Ascending aorta (tissue), 2 donors: Measurements from ENCODE around the gene PAM16. TPM values are rescaled to one million over a fixed set of nuclear protein-coding genes. Genes with fewer than 3 reads are reported as not detected.
"Not testable (repeated sequence)": the region's sequence is repeated elsewhere in the genome, so short reads cannot be mapped to it uniquely, and the experiment has no call there.

Source experiments
- DNase-seq, 2 donors: peaks; one replicate each; pipeline ENCODE4 v3.0.0-alpha.2; 2019; ENCODE audit warnings: low spot score in 2 of 2
- H3K27ac ChIP-seq, 2 donors: fragments of 200-600 bp; sonication (generic); one replicate each; pipeline ENCODE4 v1.5.1; 2016 to 2017; ENCODE audit warnings: mild to moderate bottlenecking in 1 of 2
- H3K27me3 ChIP-seq: fragments of 200-600 bp; sonication (generic); one replicate; pipeline ENCODE4 v1.5.1; 2017
- H3K36me3 ChIP-seq, 2 donors: fragments of 200-600 bp; sonication (generic); one replicate each; pipeline ENCODE4 v1.5.1; 2016
- H3K4me1 ChIP-seq, 2 donors: fragments of 200-600 bp; sonication (generic); one replicate each; pipeline ENCODE4 v1.5.1; 2016 to 2017; ENCODE audit warnings: mild to moderate bottlenecking in 1 of 2
- H3K4me3 ChIP-seq, 2 donors: fragments of 200-600 bp; sonication (generic); one replicate each; pipeline ENCODE4 v1.5.1; 2016 to 2017; ENCODE audit warnings: mild to moderate bottlenecking in 1 of 2
- H3K9me3 ChIP-seq, 2 donors: fragments of 200-600 bp; sonication (generic); one replicate each; pipeline ENCODE4 v1.5.1; 2016
- CTCF ChIP-seq, 3 experiments: fragments of 200-600 bp in 2 of 3; fragments of 450-650 bp in 1 of 3; sonication (generic) in 2 of 3; IDR thresholded peaks; one replicate each; pipeline ENCODE4 v1.5.1; 2016 to 2019; ENCODE audit warnings: antibody characterized with exemption in 3 of 3, mild to moderate bottlenecking in 1 of 3, moderate library complexity in 1 of 3
- intact Hi-C: fragments of 100-400 bp; cut with DNase I; formaldehyde crosslinking; loops from one replicate; pipeline ENCODE4 v1.15.1; 2023
- total RNA-seq: library from RNA; depleted of rRNA; stranded (reverse); fragments of >200 nt; gene quantifications from one replicate; pipeline ENCODE4 v1.1.0, GENCODE V29; 2016

PAM16 gene
- total RNA-seq, 1 donor from 2014 or later = 26.6 TPM

GRCh38 chr16:4338125-4338582, 13.0 kb downstream of the PAM16 start:
- Histone ChIP-seq H3K27ac (peak overlapping the region; percentile 32 to 59), H3K9me3 (no peaks in the 10 kb centered on the region), H3K36me3 (peaks cover 57 to 68% of the 10 kb centered on the region in 2 donors), H3K4me1 (peaks cover 0 to 6% of the 10 kb centered on the region in 2 donors), H3K27me3 (no peaks in the 10 kb centered on the region), H3K4me3 (no peak overlapping the region)
- intact Hi-C loops = no loop called here
- TF ChIP-seq CTCF (IDR thresholded peaks at IDR 0.05) = no peak
- DNase-seq = no peak

GRCh38 chr16:4337540-4338088, 13.5 kb downstream of the PAM16 start:
- no peak for DNase-seq
- peaks cover 62 to 70% of the 10 kb centered on the region in 2 donors for H3K36me3 ChIP-seq
- no peaks in the 10 kb centered on the region for H3K9me3 ChIP-seq
- peak overlapping the region in 1 of 2 donors; percentile 59 for H3K27ac ChIP-seq
- TF ChIP-seq CTCF (IDR thresholded peaks at IDR 0.05) = no peak
- peaks cover 0 to 6% of the 10 kb centered on the region in 2 donors for H3K4me1 ChIP-seq
- no peaks in the 10 kb centered on the region for H3K27me3 ChIP-seq
- no peak overlapping the region for H3K4me3 ChIP-seq
- intact Hi-C loops = no loop called here

GRCh38 chr16:4336701-4337539, 14.2 kb downstream of the PAM16 start:
- intact Hi-C loops = no loop called here
- TF ChIP-seq CTCF (IDR thresholded peaks at IDR 0.05) = no peak
- Histone ChIP-seq H3K4me1 (peaks cover 0 to 6% of the 10 kb centered on the region in 2 donors), H3K36me3 (peaks cover 66 to 76% of the 10 kb centered on the region in 2 donors), H3K4me3 (no peak overlapping the region), H3K27me3 (no peaks in the 10 kb centered on the region), H3K27ac (no peak overlapping the region), H3K9me3 (no peaks in the 10 kb centered on the region)
- DNase-seq = no peak

GRCh38 chr16:4334724-4335495, 16.2 kb downstream of the PAM16 start:
- peaks cover 63 to 66% of the 10 kb centered on the region in 2 donors for H3K36me3 ChIP-seq
- intact Hi-C loops = no loop called here
- H3K4me3 ChIP-seq = no peak overlapping the region
- TF ChIP-seq CTCF (IDR thresholded peaks at IDR 0.05) = no peak
- peaks cover 0 to 9% of the 10 kb centered on the region in 2 donors for H3K4me1 ChIP-seq
- no peak overlapping the region for H3K27ac ChIP-seq
- H3K9me3 ChIP-seq = no peaks in the 10 kb centered on the region
- H3K27me3 ChIP-seq = no peaks in the 10 kb centered on the region
- DNase-seq = no peak

- H3K36me3 ChIP-seq = peaks cover 53 to 61% of the 10 kb centered on the region in 2 donors
- intact Hi-C loops, H3K27me3 ChIP-seq, H3K9me3 ChIP-seq, H3K27ac ChIP-seq, DNase-seq, H3K4me3 ChIP-seq: not testable (repeated sequence)
- H3K4me1 ChIP-seq = peaks cover 6 to 18% of the 10 kb centered on the region in 2 donors
Observed at GRCh38 chr16:4333714-4334113, 17.4 kb downstream of the PAM16 start.
